Mesenchymal stem cell (in vitro differentiated cells and primary cell): ENCODE measurements around the gene MCM7.

Experiments
- DNase-seq: peaks from one replicate; pipeline ENCODE4 v3.0.0-alpha.2; 2013
- H2AFZ ChIP-seq: one replicate; pipeline ENCODE4 v1.6.1; 2013; ENCODE audit warnings: low read depth, mild to moderate bottlenecking, control low read depth, inconsistent platforms, low read length, moderate library complexity
- H2AK5ac ChIP-seq: 2 replicates; pipeline ENCODE4 v1.6.1; 2013; ENCODE audit warnings: low read length, moderate library complexity, mild to moderate bottlenecking, inconsistent platforms; ENCODE audit not compliant: severe bottlenecking
- H2BK120ac ChIP-seq: one replicate; pipeline ENCODE4 v1.6.1; 2013; ENCODE audit warnings: low read depth, mild to moderate bottlenecking, inconsistent platforms, low read length, moderate library complexity
- H2BK12ac ChIP-seq, 2 experiments: one replicate each; pipeline ENCODE4 v1.6.1; 2013; ENCODE audit warnings: inconsistent platforms in 2 of 2, low read length in 2 of 2, mild to moderate bottlenecking in 2 of 2, moderate library complexity in 2 of 2, control low read depth in 1 of 2
- H2BK15ac ChIP-seq: one replicate; pipeline ENCODE4 v1.6.1; 2013; ENCODE audit warnings: mild to moderate bottlenecking, low read depth, inconsistent platforms; ENCODE audit not compliant: poor library complexity, severe bottlenecking
- H2BK5ac ChIP-seq: 2 replicates; pipeline ENCODE4 v1.6.1; 2013; ENCODE audit warnings: low read depth, mild to moderate bottlenecking, low read length, control low read depth, inconsistent platforms; ENCODE audit not compliant: poor library complexity, severe bottlenecking
- H3K14ac ChIP-seq, 2 experiments: one replicate each; pipeline ENCODE4 v1.6.1; 2013; ENCODE audit warnings: inconsistent platforms in 2 of 2, low read length in 2 of 2, control low read depth in 1 of 2, mild to moderate bottlenecking in 1 of 2, moderate library complexity in 1 of 2
- H3K18ac ChIP-seq, 2 experiments: one replicate each; pipeline ENCODE4 v1.6.1; 2013; ENCODE audit warnings: inconsistent platforms in 2 of 2, low read length in 2 of 2, control low read depth in 1 of 2, low read depth in 1 of 2, mild to moderate bottlenecking in 1 of 2
- H3K23ac ChIP-seq, 2 experiments: one replicate each; pipeline ENCODE4 v1.6.1; 2013; ENCODE audit warnings: inconsistent platforms in 2 of 2, low read length in 2 of 2, mild to moderate bottlenecking in 2 of 2, moderate library complexity in 2 of 2, control low read depth in 1 of 2
- H3K27ac ChIP-seq: 2 replicates; pipeline ENCODE4 v1.5.1; 2013; ENCODE audit warnings: mild to moderate bottlenecking, moderate library complexity, low read length, control low read depth, inconsistent platforms; ENCODE audit not compliant: poor library complexity, severe bottlenecking
- H3K27me3 ChIP-seq, 2 experiments: 2 replicates each; pipeline versions ENCODE4 v1.6.1 to v1.7.0; 2013; ENCODE audit warnings: low read length in 2 of 2, mild to moderate bottlenecking in 2 of 2, moderate library complexity in 2 of 2, control low read depth in 1 of 2, inconsistent platforms in 1 of 2; ENCODE audit not compliant: control insufficient read depth in 1 of 2, insufficient read depth in 1 of 2
- H3K36me3 ChIP-seq, 2 experiments: 2 replicates each; pipeline versions ENCODE4 v1.6.1 to v1.7.0; 2013; ENCODE audit warnings: low read length in 2 of 2, control low read depth in 1 of 2, inconsistent platforms in 1 of 2, low read depth in 1 of 2, mild to moderate bottlenecking in 1 of 2; ENCODE audit not compliant: insufficient read depth in 2 of 2, control insufficient read depth in 1 of 2
- H3K4ac ChIP-seq, 2 experiments: one replicate each; pipeline ENCODE4 v1.6.1; 2013; ENCODE audit warnings: inconsistent platforms in 2 of 2, low read length in 2 of 2, mild to moderate bottlenecking in 2 of 2, moderate library complexity in 2 of 2, control low read depth in 1 of 2, low read depth in 1 of 2
- H3K4me1 ChIP-seq: 2 replicates; pipeline ENCODE4 v1.6.1; 2013; ENCODE audit warnings: low read depth, low read length, control low read depth; ENCODE audit not compliant: control insufficient read depth, insufficient read depth
- H3K4me2 ChIP-seq: 2 replicates; pipeline ENCODE4 v1.6.1; 2013; ENCODE audit warnings: low read length, mild to moderate bottlenecking, inconsistent platforms; ENCODE audit not compliant: poor library complexity, severe bottlenecking
- H3K4me3 ChIP-seq, 2 experiments: 2 replicates each; pipeline versions ENCODE4 v1.5.1 to v1.7.0; 2013; ENCODE audit warnings: low read length in 2 of 2, mild to moderate bottlenecking in 2 of 2, control low read depth in 1 of 2, low read depth in 1 of 2; ENCODE audit not compliant: insufficient read depth in 1 of 2
- H3K79me1 ChIP-seq: replicated peaks from 2 replicates; pipeline ENCODE4 v1.6.1; 2013; ENCODE audit warnings: mild to moderate bottlenecking, control low read depth, low read length, inconsistent platforms; ENCODE audit not compliant: poor library complexity, severe bottlenecking
- H3K9ac ChIP-seq: 2 replicates; pipeline ENCODE4 v1.7.0; 2013; ENCODE audit warnings: mild to moderate bottlenecking, low read length, moderate library complexity
- H3K9me3 ChIP-seq: 2 replicates; pipeline ENCODE4 v1.7.0; 2013; ENCODE audit warnings: mild to moderate bottlenecking, low read length; ENCODE audit not compliant: control insufficient read depth
- H4K8ac ChIP-seq: one replicate; pipeline ENCODE4 v1.6.1; 2013; ENCODE audit warnings: inconsistent platforms, mild to moderate bottlenecking, low read length, moderate library complexity
- H4K91ac ChIP-seq: one replicate; pipeline ENCODE4 v1.6.1; 2013; ENCODE audit warnings: mild to moderate bottlenecking, low read length, inconsistent platforms
- WGBS: methylation state at CpG from one replicate; pipeline ENCODE4 v1.1.7; 2013; ENCODE audit warnings: mixed read lengths; 5-methylcytosine and 5-hydroxymethylcytosine counted together

MCM7 gene

DNA sequence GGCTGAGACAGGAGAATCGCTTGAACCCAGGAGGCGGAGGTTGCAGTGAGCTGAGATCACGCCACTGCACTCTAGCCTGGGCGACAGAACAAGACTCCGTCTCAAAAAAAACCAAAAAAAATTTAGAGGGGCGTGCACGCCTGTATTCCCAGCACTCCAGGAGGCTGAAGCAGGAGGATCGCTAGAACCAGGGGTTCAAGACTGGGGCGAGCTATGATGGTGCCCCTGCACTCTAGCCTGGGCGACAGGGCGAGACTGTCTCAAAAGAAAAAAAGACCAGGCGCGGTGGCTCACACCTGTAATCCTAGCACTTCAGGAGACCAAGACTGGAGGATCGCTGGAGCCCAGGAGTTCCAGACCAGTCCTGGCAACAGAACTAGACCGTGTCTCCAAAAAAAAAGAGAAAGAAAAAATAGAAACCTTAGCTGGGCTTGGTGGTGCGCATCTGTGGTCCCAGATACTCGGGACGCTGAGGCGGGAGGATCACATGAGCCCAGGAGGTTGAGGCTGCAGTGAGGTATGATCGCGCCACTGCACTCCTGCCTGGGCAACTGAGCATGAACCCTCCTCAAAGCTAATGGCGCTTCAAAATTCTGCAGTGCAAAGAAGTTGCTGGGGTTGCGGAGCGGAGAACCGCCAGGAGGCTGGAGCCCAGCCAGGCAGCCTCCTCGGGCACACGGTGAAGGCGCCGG lies 25.2 kb upstream of the MCM7 start:
- Histone ChIP-seq H3K4me3 (peak overlapping the region; percentile 92 to 93), H4K8ac (peak overlapping the region; percentile 58), H3K27ac (peak overlapping the region; percentile 98), H2AK5ac (no peak overlapping the region), H3K36me3 (peaks cover 20 to 29% of the 10 kb centered on the region in 2 experiments), H3K4me2 (peak overlapping the region; percentile 69), H4K91ac (peak overlapping the region; percentile 71), H3K18ac (peak overlapping the region; percentile 59 to 71), H3K23ac (peak overlapping the region; percentile 35 to 81), H2BK120ac (peak overlapping the region; percentile 11), H3K9me3 (no peaks in the 10 kb centered on the region), H2AFZ (no peak overlapping the region), H2BK5ac (peak overlapping the region; percentile 89), H3K14ac (peak overlapping the region in 1 of 2 experiments; percentile 16), H3K4me1 (peaks cover 17% of the 10 kb centered on the region), H3K79me1 (peaks cover 23% of the 10 kb centered on the region), H2BK15ac (no peak overlapping the region), H3K4ac (peak overlapping the region; percentile 60 to 66), H2BK12ac (peak overlapping the region; percentile 2 to 28), H3K27me3 (no peaks in the 10 kb centered on the region), H3K9ac (peak overlapping the region; percentile 98)
- 28% methylated on average over 29 of the region's 29 CpGs for WGBS
- no peak for DNase-seq

DNA sequence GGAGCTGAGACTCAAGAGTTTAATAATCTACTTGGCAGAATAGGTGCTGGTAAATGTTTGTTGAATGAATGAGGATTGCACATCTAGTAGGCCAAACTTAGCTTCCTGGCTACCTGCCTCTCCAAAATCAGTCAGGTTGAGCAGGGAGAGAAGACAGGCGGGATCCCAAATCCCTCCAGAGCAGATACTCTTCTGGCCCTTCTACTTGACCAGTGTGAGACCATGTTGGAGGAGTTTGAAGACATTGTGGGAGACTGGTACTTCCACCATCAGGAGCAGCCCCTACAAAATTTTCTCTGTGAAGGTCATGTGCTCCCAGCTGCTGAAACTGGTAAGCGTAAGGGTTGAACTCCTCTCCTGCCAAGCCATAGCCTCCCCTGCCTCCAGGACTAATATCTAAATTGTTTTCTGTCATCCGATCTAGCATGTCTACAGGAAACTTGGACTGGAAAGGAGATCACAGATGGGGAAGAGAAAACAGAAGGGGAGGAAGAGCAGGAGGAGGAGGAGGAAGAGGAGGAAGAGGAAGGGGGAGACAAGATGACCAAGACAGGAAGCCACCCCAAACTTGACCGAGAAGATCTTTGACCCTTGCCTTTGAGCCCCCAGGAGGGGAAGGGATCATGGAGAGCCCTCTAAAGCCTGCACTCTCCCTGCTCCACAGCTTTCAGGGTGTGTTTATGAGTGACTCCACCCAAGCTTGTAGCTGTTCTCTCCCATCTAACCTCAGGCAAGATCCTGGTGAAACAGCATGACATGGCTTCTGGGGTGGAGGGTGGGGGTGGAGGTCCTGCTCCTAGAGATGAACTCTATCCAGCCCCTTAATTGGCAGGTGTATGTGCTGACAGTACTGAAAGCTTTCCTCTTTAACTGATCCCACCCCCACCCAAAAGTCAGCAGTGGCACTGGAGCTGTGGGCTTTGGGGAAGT lies 23.4 kb upstream of the MCM7 start:
- Histone ChIP-seq H2AFZ (no peak overlapping the region), H3K4me2 (no peak overlapping the region), H3K4ac (no peak overlapping the region), H2BK15ac (no peak overlapping the region), H2BK120ac (no peak overlapping the region), H4K91ac (no peak overlapping the region), H4K8ac (no peak overlapping the region), H3K23ac (no peak overlapping the region), H3K9ac (no peak overlapping the region), H2BK5ac (no peak overlapping the region), H3K27me3 (no peaks in the 10 kb centered on the region), H2BK12ac (no peak overlapping the region), H3K4me1 (peaks cover 22% of the 10 kb centered on the region), H3K9me3 (no peaks in the 10 kb centered on the region), H3K27ac (no peak overlapping the region), H3K79me1 (peaks cover 26% of the 10 kb centered on the region), H3K36me3 (peaks cover 20 to 29% of the 10 kb centered on the region in 2 experiments), H2AK5ac (no peak overlapping the region), H3K18ac (no peak overlapping the region), H3K4me3 (no peak overlapping the region), H3K14ac (no peak overlapping the region)
- DNase-seq: no peak
- WGBS: 94% methylated on average over 3 of the region's 4 CpGs

DNA sequence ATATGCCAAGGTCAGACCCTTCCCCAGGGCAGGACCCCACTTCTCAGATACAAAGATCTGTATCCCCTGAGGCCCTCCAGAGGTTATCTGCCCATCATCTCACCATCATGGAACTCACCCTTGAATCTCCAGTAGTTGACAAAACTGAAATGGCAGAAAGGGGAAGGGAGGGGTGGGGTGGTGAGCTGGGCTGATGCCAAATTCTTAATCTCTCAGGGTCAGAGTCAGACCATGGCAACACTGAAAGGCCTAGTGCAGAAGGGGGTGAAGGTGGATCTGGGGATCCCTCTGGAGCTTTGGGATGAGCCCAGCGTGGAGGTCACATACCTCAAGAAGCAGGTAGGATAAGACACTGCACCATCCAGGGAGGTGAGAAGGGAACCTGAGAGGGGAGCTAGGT lies 21.4 kb upstream of the MCM7 start:
- peaks cover 19% of the 10 kb centered on the region for H3K4me1 ChIP-seq
- H3K27ac ChIP-seq: no peak overlapping the region
- no peaks in the 10 kb centered on the region for H3K9me3 ChIP-seq
- H3K4me2 ChIP-seq: no peak overlapping the region
- H3K36me3 ChIP-seq: peaks cover 20 to 29% of the 10 kb centered on the region in 2 experiments
- H3K14ac ChIP-seq: no peak overlapping the region
- no peak overlapping the region for H2AFZ ChIP-seq
- H3K18ac ChIP-seq: no peak overlapping the region
- no peak overlapping the region for H2BK15ac ChIP-seq
- H3K27me3 ChIP-seq: no peaks in the 10 kb centered on the region
- H4K91ac ChIP-seq: no peak overlapping the region
- H2BK120ac ChIP-seq: no peak overlapping the region
- H2BK5ac ChIP-seq: no peak overlapping the region
- no peak overlapping the region for H3K23ac ChIP-seq
- WGBS: 100% methylated on average over 1 of the region's 1 CpG
- H3K4me3 ChIP-seq: no peak overlapping the region
- no peak overlapping the region for H4K8ac ChIP-seq
- H2BK12ac ChIP-seq: no peak overlapping the region
- H3K4ac ChIP-seq: no peak overlapping the region
- peaks cover 32% of the 10 kb centered on the region for H3K79me1 ChIP-seq
- no peak overlapping the region for H2AK5ac ChIP-seq
- DNase-seq: no peak
- no peak overlapping the region for H3K9ac ChIP-seq

DNA sequence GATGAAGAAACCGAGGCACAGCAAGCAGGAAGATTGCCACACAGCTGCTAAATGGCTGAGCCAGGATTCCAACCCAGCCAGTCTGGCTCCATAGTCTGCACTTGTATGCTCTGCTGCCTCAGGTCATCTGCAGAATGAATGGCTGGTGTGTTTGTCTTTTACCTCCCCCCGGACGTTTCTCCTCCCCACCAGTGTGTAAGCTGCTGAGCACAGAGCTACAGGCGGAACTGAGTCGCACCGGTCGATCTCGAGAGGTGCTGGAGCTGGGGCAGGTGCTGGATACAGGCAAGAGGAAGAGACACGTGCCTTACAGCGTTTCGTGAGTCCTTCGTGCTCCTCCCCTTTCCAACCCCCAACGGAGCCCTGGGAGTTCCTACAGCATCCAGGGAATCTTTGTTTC lies 20.9 kb upstream of the MCM7 start:
- no peak overlapping the region for H3K23ac ChIP-seq
- 86% methylated on average over 13 of the region's 13 CpGs for WGBS
- no peak overlapping the region for H3K4me2 ChIP-seq
- H4K91ac ChIP-seq: no peak overlapping the region
- H3K4ac ChIP-seq: peak overlapping the region in 1 of 2 experiments; percentile 15
- peaks cover 15% of the 10 kb centered on the region for H3K4me1 ChIP-seq
- no peak overlapping the region for H2BK5ac ChIP-seq
- no peak overlapping the region for H2AK5ac ChIP-seq
- no peaks in the 10 kb centered on the region for H3K9me3 ChIP-seq
- no peak overlapping the region for H3K27ac ChIP-seq
- no peak for DNase-seq
- no peak overlapping the region for H3K14ac ChIP-seq
- no peak overlapping the region for H3K18ac ChIP-seq
- H3K9ac ChIP-seq: no peak overlapping the region
- peaks cover 20 to 29% of the 10 kb centered on the region in 2 experiments for H3K36me3 ChIP-seq
- no peak overlapping the region for H2AFZ ChIP-seq
- H3K79me1 ChIP-seq: peaks cover 28% of the 10 kb centered on the region
- H2BK12ac ChIP-seq: peak overlapping the region in 1 of 2 experiments; percentile 21
- no peak overlapping the region for H4K8ac ChIP-seq
- no peak overlapping the region for H3K4me3 ChIP-seq
- H2BK15ac ChIP-seq: peak overlapping the region; percentile 6
- H2BK120ac ChIP-seq: no peak overlapping the region
- H3K27me3 ChIP-seq: no peaks in the 10 kb centered on the region
